ENCODE data around the gene SRPRB. TPM values are rescaled to one million over a fixed set of nuclear protein-coding genes. Genes with fewer than 3 reads are reported as not detected.

Gene SRPRB
- total and polyA plus RNA-seq, 5 donors from 2014 or later, result 23.8 to 57.2 (median 36.4) TPM

GRCh38 chr3:133868186-133868585, 62.6 kb downstream of the SRPRB start:
- H3K36me3 Mint-ChIP-seq, result no peaks in the 10 kb centered on the region
- no peaks in the 10 kb centered on the region for H3K27me3 ChIP-seq (ENCODE audit: control insufficient read depth, insufficient read depth, low read length)
- peaks cover 24% of the 10 kb centered on the region for H3K27me3 Mint-ChIP-seq
- H3K4me1 Mint-ChIP-seq, result no peaks in the 10 kb centered on the region
- no peak overlapping the region for H3K27ac Mint-ChIP-seq
- H3K4me1 ChIP-seq (ENCODE audit: control insufficient read depth, insufficient read depth, low read length, poor library complexity, severe bottlenecking), result no peaks in the 10 kb centered on the region
- DNase-seq (no peak), ATAC-seq (ENCODE audit: low read depth in 2 of 2) (no peak)
- no peaks in the 10 kb centered on the region for H3K36me3 ChIP-seq (ENCODE audit: control insufficient read depth, insufficient read depth, low read length)
- H3K4me3 Mint-ChIP-seq, result no peak overlapping the region
- no peak overlapping the region for H3K27ac ChIP-seq (ENCODE audit: insufficient read depth, low read length, poor library complexity, severe bottlenecking)
- H3K9me3 Mint-ChIP-seq, result peaks cover 0 to 3% (median 0%) of the 10 kb centered on the region in 7 donors
- H3K9me3 ChIP-seq (ENCODE audit: control insufficient read depth in 2 of 2, low read length in 2 of 2), result no peaks in the 10 kb centered on the region
- H3K4me3 ChIP-seq (ENCODE audit: low read depth, low read length), result no peak overlapping the region

DNA sequence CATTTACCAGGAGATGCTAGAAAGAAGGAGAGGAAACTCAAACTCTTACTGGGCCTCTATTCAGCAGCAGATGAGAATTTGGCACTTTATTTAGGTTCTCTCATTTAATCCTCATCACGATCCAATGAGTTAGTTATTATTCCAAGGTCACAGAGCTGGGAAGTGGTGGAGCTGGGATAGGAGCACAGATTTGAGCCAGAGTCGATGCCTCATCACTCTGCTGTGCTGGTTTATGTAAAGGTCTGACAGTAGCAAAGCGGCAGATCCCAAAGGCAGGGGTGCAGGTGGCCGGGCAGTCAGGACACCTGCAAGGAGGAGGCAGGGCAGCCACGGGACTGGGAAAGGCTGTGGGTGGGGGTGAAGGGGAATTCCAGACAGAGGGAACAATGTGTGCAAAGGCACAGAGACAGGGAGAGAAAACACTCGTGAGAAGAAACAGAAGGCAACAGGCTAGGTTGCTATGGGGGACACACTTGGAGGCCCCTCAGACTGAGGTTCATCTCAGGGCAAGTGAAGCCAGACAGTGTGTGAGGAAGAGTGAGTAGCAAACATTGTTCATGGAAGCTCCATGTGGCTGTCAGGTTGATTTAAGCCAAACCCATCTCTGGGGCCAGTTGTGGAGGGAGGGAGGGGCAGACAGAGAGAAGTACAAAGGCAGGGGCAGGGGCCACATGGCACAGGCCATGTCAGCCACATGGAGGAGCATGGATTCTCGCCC, 63.3 kb downstream of the SRPRB start:
- H3K36me3 Mint-ChIP-seq, result no peaks in the 10 kb centered on the region
- Histone ChIP-seq H3K4me1 (ENCODE audit: control insufficient read depth, insufficient read depth, low read length, poor library complexity, severe bottlenecking) (no peaks in the 10 kb centered on the region), H3K4me3 (ENCODE audit: low read depth, low read length) (no peak overlapping the region), H3K36me3 (ENCODE audit: control insufficient read depth, insufficient read depth, low read length) (no peaks in the 10 kb centered on the region), H3K27me3 (ENCODE audit: control insufficient read depth, insufficient read depth, low read length) (no peaks in the 10 kb centered on the region), H3K9me3 (ENCODE audit: control insufficient read depth in 2 of 2, low read length in 2 of 2) (no peaks in the 10 kb centered on the region), H3K27ac (ENCODE audit: insufficient read depth, low read length, poor library complexity, severe bottlenecking) (no peak overlapping the region)
- no peak overlapping the region for H3K4me3 Mint-ChIP-seq
- no peak for DNase-seq
- no peaks in the 10 kb centered on the region for H3K4me1 Mint-ChIP-seq
- peak overlapping the region in 2 of 3 donors; percentile 20 to 58 for H3K27ac Mint-ChIP-seq
- ATAC-seq (ENCODE audit: low read depth in 2 of 2), result no peak
- peaks cover 28% of the 10 kb centered on the region for H3K27me3 Mint-ChIP-seq
- peaks cover 0 to 3% (median 0%) of the 10 kb centered on the region in 7 donors for H3K9me3 Mint-ChIP-seq

GRCh38 chr3:133869586-133869985, 64.0 kb downstream of the SRPRB start:
- H3K27ac Mint-ChIP-seq, result no peak overlapping the region
- H3K9me3 Mint-ChIP-seq, result peaks cover 0 to 3% (median 0%) of the 10 kb centered on the region in 7 donors
- H3K27me3 Mint-ChIP-seq, result peaks cover 26% of the 10 kb centered on the region
- no peaks in the 10 kb centered on the region for H3K4me1 Mint-ChIP-seq
- Histone ChIP-seq H3K4me3 (ENCODE audit: low read depth, low read length) (no peak overlapping the region), H3K27me3 (ENCODE audit: control insufficient read depth, insufficient read depth, low read length) (no peaks in the 10 kb centered on the region), H3K27ac (ENCODE audit: insufficient read depth, low read length, poor library complexity, severe bottlenecking) (no peak overlapping the region), H3K9me3 (ENCODE audit: control insufficient read depth in 2 of 2, low read length in 2 of 2) (no peaks in the 10 kb centered on the region), H3K4me1 (ENCODE audit: control insufficient read depth, insufficient read depth, low read length, poor library complexity, severe bottlenecking) (no peaks in the 10 kb centered on the region), H3K36me3 (ENCODE audit: control insufficient read depth, insufficient read depth, low read length) (no peaks in the 10 kb centered on the region)
- DNase-seq (no peak), ATAC-seq (ENCODE audit: low read depth in 2 of 2) (no peak)
- H3K36me3 Mint-ChIP-seq, result no peaks in the 10 kb centered on the region
- no peak overlapping the region for H3K4me3 Mint-ChIP-seq

- no peaks in the 10 kb centered on the region for H3K36me3 ChIP-seq (ENCODE audit: control insufficient read depth, insufficient read depth, low read length)
- H3K27ac ChIP-seq (ENCODE audit: insufficient read depth, low read length, poor library complexity, severe bottlenecking), result no peak overlapping the region
- Mint-ChIP-seq H3K36me3 (no peaks in the 10 kb centered on the region), H3K27ac (no peak overlapping the region), H3K9me3 (peaks cover 0 to 3% (median 0%) of the 10 kb centered on the region in 7 donors), H3K4me1 (no peaks in the 10 kb centered on the region), H3K4me3 (no peak overlapping the region), H3K27me3 (peaks cover 24% of the 10 kb centered on the region)
- no peaks in the 10 kb centered on the region for H3K9me3 ChIP-seq (ENCODE audit: control insufficient read depth in 2 of 2, low read length in 2 of 2)
- DNase-seq (no peak), ATAC-seq (ENCODE audit: low read depth in 2 of 2) (no peak)
- H3K4me1 ChIP-seq (ENCODE audit: control insufficient read depth, insufficient read depth, low read length, poor library complexity, severe bottlenecking), result no peaks in the 10 kb centered on the region
- no peak overlapping the region for H3K4me3 ChIP-seq (ENCODE audit: low read depth, low read length)
- no peaks in the 10 kb centered on the region for H3K27me3 ChIP-seq (ENCODE audit: control insufficient read depth, insufficient read depth, low read length)
Observed at GRCh38 chr3:133870822-133871221, 65.2 kb downstream of the SRPRB start.

Other genes with a start within 250 kb of the SRPRB start
- gene CDV3, start 232.1 kb upstream of the SRPRB start, total RNA-seq, result 275 TPM
- gene CDV3, start 232.1 kb upstream of the SRPRB start, polyA plus RNA-seq, result 10 to 100 TPM; 43.6 to 91.2 (median 60.1) TPM
- gene TOPBP1, start 143.9 kb upstream of the SRPRB start, total RNA-seq, result 44.7 TPM
- gene TOPBP1, start 143.9 kb upstream of the SRPRB start, polyA plus RNA-seq, result 10 to 100 TPM in 2 of 4 donors, 1 to 10 TPM in 2; 7.6 to 11.5 (median 10.1) TPM
- gene TF, start 59.4 kb upstream of the SRPRB start, total RNA-seq, result 0.52 TPM
- gene TF, start 59.4 kb upstream of the SRPRB start, polyA plus RNA-seq, result not detected
- gene RAB6B, start 90.1 kb downstream of the SRPRB start, total RNA-seq, result 0.94 TPM
- gene RAB6B, start 90.1 kb downstream of the SRPRB start, polyA plus RNA-seq, result under 1 TPM; 0.16 to 0.41 (median 0.25) TPM
- not detected for gene SLCO2A1, start 224.1 kb downstream of the SRPRB start, total RNA-seq
- gene SLCO2A1, start 224.1 kb downstream of the SRPRB start, polyA plus RNA-seq, result not detected

Measured in CD4-positive, CD25-positive, alpha-beta regulatory T cell (primary cell).